22Rv1 (cell line): ENCODE measurements around the gene GNL1.

Experiments used
- H3K27ac ChIP-seq: fragments of 450-650 bp; 2 replicates; pipeline ENCODE4 v1.5.1; 2017
- ZFX ChIP-seq: fragments of 450-650 bp; IDR thresholded peaks from 2 replicates; pipeline ENCODE4 v1.6.1; 2017; ENCODE audit warnings: antibody characterized with exemption, borderline replicate concordance
- TF ChIP-seq, protein P1 (sequence below): fragments of 450-650 bp; IDR thresholded peaks from 2 replicates; pipeline ENCODE4 v1.5.1; 2017; ENCODE audit warnings: mild to moderate bottlenecking

Gene GNL1

DNA sequence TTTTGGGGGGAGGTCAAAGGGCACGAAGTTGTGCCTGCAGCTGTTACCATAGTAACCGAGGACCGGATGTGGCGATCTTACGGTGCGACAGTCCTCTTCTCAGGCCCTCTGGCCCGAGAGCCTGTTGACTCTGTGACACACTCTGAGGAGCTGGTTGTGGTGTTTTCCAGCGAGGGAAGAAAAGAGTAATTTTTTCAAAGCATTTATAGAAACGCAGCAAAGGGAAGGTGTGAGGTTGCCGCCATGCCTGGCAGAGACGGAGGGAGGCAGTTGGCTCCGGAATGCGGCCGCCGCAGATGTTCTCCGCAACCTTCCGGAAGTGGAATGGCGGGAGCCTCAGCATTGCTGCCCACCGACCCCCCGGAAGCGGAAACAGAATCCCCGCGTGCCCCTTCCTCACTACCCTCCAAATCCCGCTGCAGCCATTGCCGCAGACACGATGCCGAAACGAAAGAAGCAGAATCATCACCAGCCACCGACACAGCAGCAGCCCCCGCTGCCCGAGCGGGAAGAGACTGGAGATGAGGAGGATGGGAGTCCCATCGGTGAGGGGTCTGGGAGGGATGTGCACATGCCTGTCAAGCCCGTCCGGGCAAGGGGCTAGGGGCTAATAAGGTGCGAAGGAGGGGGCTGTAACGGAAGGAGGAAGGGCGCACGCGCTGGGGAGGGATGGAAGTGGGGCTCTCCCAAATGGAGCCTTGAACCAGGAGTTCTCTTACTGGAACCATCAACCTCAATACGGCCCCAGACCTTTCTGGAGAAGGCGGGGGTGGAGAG lies 805 bp upstream of the GNL1 start, which contains the start of gene PRR3:
Gene PRR3, plus strand, starts transcription at position 390 of the 777 bp plus-strand sequence. Its CDS starts 50 bp downstream, at position 440.
- no peak for TF ChIP-seq ZFX
- TF ChIP-seq, protein P1, sequence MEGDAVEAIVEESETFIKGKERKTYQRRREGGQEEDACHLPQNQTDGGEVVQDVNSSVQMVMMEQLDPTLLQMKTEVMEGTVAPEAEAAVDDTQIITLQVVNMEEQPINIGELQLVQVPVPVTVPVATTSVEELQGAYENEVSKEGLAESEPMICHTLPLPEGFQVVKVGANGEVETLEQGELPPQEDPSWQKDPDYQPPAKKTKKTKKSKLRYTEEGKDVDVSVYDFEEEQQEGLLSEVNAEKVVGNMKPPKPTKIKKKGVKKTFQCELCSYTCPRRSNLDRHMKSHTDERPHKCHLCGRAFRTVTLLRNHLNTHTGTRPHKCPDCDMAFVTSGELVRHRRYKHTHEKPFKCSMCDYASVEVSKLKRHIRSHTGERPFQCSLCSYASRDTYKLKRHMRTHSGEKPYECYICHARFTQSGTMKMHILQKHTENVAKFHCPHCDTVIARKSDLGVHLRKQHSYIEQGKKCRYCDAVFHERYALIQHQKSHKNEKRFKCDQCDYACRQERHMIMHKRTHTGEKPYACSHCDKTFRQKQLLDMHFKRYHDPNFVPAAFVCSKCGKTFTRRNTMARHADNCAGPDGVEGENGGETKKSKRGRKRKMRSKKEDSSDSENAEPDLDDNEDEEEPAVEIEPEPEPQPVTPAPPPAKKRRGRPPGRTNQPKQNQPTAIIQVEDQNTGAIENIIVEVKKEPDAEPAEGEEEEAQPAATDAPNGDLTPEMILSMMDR = no peak
- peak within 1 kb of the TSS; percentile 95 for H3K27ac ChIP-seq

DNA sequence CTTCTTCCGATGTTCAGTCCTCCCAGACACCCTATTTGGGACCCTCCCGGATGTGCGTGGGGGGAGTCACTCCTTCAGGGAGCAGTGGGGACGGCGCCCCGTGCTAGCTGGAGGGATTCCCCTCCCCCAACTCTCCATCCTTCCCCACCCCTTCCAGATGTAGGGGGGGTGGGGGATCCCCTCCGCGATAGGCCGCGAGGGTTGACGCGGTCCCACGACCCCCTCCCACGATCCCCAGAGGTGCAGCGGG lies 548 bp downstream of the GNL1 start:
- H3K27ac ChIP-seq = peak overlapping the region; percentile 95

DNA sequence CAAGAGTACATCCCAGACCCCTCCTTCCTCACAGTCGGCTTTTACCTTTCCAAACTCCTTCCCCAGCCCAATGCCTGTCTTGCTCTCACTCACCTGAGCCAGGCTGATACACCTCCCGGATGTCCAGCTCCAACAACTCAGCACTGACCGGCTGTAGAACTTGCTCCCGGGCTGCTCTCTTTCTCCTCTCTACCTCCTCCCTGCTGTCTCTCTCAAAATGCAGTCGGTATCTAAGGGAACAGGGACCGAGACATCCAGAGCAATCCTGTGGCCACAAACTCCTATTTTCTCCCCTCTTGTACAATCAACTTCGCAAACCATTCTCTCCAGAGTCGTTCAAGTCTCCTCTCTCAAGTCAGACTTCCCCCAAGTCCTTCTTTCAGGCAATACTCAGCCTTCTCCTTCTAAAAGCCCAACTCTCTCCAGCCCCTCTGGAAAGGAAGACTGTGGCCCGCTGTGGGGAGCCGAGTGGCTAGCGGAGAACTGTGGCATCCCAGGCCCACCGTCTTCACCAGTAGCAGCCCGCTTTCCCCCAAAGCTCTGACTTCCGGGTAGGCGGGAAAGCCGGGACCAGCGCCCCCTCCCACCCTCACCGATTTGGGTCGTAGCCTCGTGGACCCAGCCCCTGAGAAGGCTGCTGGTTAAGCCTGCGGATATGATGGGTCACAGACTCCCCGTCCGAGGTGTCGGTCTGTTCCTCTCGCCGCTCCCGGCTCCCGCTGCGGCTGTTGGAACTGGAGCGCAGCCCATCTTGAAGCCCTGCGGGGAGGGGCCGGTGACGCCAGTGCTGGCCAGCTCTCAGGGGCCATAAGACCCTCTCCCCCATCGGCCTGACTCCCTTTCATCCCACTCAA lies 1.1 kb downstream of the GNL1 start:
- H3K27ac ChIP-seq = peak overlapping the region; percentile 95
- TF ChIP-seq, protein P1 = no peak
- no peak for TF ChIP-seq ZFX

More for the DNA sequence above, 548 bp downstream of the GNL1 start:
- TF ChIP-seq, protein P1 = no peak
- TF ChIP-seq ZFX = no peak

DNA sequence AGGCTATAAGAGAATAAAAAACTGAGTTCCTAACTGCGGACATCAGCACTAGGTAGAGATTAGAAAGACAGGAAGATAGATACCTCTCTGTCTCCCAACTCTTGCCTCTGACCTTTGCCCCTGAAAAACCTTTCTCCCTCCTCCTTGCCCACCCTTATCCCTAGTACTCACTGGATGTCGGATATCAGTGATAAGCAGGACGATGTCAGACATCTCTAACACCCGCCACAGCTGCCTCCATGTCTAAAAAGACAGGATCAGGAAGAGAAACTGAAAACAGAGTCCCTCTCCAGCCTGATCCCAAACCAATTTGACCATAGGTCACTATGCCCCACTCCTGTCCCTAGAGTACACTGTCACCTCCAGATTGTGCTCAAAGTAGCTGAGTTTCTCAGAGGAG lies 1.9 kb downstream of the GNL1 start:
- H3K27ac ChIP-seq = peak overlapping the region; percentile 95; the same call in 1 of the 2 replicates
- TF ChIP-seq ZFX = no peak

DNA sequence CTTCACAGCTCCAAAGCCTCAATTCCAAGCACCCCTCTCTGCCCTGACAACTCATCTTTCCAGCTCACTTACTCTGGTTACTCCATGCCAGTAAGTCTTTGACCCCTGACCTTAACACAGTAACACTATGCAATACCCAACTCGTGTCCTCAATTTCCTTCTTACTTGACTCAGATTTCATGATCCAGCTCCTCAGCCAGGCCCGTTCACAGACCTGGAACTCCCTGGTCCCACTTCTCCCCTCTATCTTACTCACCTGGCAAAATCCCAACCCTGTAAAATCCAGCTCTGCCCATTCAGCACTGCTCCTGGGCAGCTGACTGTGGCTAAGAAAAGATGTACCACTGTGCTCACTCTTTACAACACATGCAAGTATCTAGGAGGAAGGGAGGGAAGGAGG lies 7.9 kb downstream of the GNL1 start:
- H3K27ac ChIP-seq = no peak overlapping the region
- TF ChIP-seq, protein P1 = no peak
- no peak for TF ChIP-seq ZFX

DNA sequence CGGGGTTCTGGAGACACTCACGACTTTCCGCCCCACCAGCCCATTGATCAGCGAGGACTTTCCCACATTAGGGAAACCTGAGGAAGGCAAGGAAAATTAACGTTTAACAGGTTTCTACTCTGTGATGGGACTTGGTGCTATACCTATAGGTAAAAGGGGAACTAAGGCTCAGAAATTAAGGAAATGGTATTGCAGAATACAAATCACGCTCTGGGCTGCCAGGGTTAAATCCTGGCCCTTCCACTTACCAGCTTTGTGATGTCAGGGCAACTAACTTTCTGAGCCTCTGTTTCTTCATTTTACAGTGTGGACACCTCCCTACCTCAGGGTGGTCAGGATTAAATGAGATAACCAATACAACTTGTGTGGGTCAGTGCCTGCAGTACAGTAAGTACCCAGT lies 8.8 kb downstream of the GNL1 start:
- H3K27ac ChIP-seq = no peak overlapping the region
- TF ChIP-seq, protein P1 = no peak
- no peak for TF ChIP-seq ZFX

DNA sequence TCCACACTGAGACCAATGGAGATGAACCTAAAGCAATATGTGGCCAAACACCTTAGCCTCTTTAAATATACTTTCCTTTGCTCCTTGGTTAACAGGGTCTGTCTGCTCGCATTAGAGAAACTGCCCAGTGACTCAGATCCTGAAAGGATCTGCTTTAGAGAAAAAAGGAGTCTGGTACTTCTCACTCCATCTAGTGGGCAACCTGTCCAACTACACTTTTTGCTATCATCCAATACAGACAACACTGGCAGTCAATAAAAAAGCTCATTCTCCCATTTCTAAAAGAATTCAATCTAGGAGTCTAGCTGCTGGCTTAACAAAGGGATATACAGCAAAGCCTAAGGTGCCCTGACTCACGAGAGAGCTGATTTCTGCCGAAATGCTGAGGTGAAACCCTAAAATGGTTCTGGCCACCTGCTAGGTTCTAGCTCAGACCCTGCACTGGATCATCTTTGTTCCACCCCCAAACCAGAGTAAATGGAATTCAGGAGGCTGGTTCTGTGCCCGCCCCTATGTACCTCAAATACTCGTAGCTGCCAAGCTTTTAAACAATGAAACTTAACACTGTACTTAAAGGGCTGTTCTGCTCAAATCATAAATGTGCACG lies 11.5 kb downstream of the GNL1 start:
- TF ChIP-seq ZFX = no peak
- TF ChIP-seq, protein P1 = peak; percentile 83
- no peak overlapping the region for H3K27ac ChIP-seq
